ENCODE measurements around the gene PCSK6.

PCSK6 gene

DNA sequence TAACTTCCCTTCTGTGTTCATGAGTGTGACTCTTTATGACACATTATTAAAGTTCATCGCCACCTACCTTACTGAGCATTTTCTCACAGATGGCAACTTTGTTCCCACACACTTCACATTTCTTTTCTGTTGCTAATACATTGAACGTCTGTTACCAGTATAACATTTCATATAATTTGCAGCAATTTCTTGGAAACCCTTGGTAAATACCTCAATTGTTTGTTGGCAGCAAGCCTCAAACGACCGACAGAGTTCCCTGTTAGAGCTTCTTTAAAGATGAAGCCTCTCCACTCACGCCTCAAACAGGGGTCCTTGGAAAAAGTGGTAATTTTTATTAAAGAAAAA, 234.5 kb downstream of the PCSK6 start:
- Histone ChIP-seq H3K27me3 (ENCODE audit: insufficient read depth, low read length) (peaks cover 12% of the 10 kb centered on the region; the same call in 1 of the 2 replicates), H3K4me1 (ENCODE audit: insufficient read depth, low read length) (peaks cover 10% of the 10 kb centered on the region; the same call in 1 of the 2 replicates), H3K4me3 (ENCODE audit: low read length) (no peak overlapping the region), H3K36me3 (ENCODE audit: insufficient read depth, low read depth, low read length) (no peaks in the 10 kb centered on the region), H3K9ac (ENCODE audit: low read depth, low read length) (no peak overlapping the region), H3K9me3 (ENCODE audit: insufficient read depth, low read depth, low read length) (no peaks in the 10 kb centered on the region), H3K27ac (ENCODE audit: low read length) (no peak overlapping the region)

DNA sequence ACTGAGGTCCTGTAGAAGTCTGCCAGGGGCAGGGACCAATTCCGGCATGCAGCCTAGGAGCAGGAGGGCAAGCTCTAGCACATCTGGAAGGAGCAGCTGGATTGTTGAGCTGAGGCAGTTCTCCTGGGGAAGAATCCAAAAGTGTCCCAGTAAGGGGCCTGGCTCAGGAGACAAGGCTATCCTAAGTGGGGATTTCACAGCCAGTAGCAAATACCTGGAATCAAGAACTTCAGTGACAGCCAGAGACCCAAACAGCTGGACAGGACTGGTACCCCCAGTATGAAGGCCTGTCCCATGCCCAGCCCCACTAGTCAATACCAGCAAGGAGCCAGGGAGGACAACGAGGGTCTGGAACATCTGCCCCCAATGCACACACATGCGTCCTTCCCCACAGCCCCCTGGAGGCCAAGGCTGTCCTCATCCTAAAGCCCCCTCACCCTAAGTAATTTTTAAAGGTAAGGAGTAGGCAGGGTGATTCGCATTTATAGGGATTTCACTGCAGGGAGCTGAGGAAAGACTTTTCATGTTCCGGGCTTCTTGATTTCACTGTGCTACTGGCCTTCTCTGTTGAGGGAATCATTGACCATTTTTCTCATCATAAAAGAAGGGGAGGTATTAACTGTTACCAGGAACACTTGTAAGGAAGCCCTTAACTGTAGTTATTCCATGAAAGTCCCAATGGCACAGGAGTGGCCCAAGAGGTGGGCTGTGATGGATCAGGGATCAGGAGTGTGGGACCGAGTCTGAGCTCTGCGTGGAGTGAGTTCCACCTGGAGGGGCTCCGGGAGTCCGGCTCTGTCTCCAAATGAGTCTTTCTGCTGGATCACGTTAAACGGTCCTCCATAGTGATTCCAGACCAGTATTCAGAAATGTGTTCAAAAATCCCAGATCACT, 235.1 kb downstream of the PCSK6 start:
- H3K27ac ChIP-seq (ENCODE audit: low read length), result no peak overlapping the region
- H3K4me1 ChIP-seq (ENCODE audit: insufficient read depth, low read length), result peaks cover 14% of the 10 kb centered on the region; the same call in 1 of the 2 replicates
- H3K9ac ChIP-seq (ENCODE audit: low read depth, low read length), result no peak overlapping the region
- peaks cover 12% of the 10 kb centered on the region; the same call in 1 of the 2 replicates for H3K27me3 ChIP-seq (ENCODE audit: insufficient read depth, low read length)
- H3K9me3 ChIP-seq (ENCODE audit: insufficient read depth, low read depth, low read length), result no peaks in the 10 kb centered on the region
- no peaks in the 10 kb centered on the region for H3K36me3 ChIP-seq (ENCODE audit: insufficient read depth, low read depth, low read length)
- H3K4me3 ChIP-seq (ENCODE audit: low read length), result no peak overlapping the region
